HG02610 (cell line): ENCODE results near the gene COL24A1.

Experiments used
- ATAC-seq: cut with Tn5 transposase; IDR thresholded peaks from one replicate; pipeline ENCODE4 v1.9.1; 2021; ENCODE audit warnings: mild to moderate bottlenecking, moderate library complexity; ENCODE audit not compliant: unreplicated experiment

The COL24A1 gene

DNA sequence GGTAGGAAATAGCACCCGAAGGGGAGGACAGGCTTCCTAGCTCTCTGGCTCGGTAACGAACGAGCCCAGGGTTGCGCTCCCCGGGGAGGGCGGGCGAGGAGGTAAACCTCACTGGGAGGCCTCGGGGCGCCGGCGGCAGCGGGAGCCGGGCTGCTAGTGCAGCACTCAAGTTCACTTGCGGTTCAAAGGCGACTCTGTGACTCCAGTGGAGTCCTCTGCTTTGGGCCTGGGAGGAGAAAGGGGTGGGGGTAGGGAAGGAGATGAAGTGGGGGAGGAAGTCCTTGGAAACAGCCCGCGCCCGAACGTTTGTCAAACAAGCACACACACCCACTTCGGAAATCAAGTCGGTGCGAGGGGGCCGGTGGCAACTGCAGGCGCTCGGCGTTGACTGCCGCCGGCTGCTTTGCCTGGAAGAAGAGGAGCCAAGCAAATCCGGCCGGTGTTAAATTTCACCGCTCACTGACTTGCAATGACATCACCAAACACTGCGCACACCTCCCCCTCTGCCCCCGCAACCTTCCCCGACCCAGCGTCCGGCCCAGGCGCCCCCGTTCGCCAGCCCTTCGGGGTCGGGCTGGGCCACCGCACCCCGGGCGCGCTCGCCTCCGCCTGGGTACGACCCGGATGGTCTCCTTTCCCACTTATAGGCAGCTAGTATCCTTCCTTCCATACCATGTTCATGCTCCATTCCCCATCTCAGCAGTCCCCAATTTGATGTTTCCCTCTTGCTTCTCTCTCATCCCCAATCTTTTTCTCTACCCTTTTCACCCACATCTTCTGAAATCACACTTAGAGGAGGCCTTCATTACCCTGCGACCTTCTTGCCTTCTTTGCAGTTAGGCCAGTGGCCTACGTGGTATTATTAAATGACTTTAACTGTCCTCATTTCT lies at the start of gene COL24A1:
TSS of gene COL24A1 (minus strand) at position 207 of the 890 bp plus-strand sequence. CDS start 376 bp downstream, outside the sequence.
- ATAC-seq, result no peak

DNA sequence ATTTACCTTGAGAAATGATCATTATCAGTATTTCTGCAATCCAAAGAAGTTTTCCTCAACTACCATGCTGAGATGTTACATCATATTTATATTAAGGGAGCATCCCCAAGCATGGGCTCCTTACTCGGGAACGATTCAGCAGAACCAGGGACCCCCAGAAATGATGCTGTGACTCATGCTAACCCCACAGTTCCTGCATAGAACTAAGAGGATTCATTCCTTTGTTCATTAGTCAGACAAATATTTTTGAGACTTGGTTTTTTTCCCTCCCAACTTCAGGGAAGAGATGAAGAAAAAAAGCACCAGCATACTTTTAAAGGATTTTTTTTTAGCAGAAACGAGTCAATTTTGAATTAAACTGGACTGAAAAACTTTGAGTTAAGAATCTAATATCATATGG lies 49.2 kb upstream of the COL24A1 start:
- no peak for ATAC-seq

DNA sequence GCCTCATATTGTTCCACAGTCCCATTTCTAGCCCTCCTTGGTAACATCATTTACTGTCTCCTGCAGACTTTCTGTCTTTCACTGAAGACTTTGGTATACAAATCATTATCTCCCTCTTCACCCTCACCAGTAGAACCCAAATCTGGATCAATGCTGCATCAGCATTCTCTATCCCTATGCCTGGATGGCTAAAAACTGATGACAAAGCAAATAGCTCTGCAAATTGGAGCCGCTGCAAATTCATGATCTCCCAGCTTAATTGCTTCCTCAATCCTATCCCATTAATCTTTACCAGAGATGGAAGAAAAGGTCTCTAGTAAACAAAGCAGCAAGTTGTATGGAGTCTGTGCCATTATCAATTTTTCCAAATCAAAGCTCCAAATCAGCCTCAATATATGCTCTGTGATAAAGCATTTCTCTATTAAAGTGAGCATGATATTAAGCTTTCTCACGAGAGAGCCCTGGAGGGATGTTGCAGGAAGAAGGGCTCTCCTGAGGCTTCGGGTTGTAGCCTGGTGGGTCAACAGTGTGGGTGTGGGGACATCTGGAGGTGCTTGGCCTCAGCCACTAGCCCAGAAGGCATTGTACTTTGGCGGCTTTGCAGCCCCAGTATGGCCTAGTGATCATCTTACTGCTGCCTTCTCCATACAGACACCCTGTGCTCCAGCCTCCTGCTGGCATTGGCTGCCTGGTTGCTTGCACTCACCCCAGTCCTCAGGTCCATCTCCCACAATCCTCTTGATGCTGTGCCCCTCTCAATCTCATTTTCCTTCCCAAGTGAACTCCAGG lies 46.2 kb upstream of the COL24A1 start:
- ATAC-seq, result no peak

DNA sequence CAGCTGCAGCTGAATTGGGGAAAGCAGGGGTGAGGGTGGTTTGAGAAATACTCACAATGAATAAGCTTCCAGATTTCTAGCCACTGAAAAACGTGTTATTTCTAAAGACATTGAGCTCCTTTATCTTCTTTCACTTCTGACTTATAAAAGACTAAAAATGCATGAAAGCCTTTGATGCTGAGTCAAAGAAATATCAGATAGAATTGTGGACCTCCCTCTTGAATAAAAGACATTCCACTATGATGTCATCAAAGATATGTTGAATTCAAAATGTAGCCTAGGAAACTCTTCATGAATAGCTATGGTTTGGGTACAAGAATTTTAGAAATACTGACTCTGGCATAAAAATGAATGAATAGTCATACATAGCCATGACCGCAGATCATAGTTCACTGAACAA lies 44.7 kb upstream of the COL24A1 start:
- no peak for ATAC-seq

DNA sequence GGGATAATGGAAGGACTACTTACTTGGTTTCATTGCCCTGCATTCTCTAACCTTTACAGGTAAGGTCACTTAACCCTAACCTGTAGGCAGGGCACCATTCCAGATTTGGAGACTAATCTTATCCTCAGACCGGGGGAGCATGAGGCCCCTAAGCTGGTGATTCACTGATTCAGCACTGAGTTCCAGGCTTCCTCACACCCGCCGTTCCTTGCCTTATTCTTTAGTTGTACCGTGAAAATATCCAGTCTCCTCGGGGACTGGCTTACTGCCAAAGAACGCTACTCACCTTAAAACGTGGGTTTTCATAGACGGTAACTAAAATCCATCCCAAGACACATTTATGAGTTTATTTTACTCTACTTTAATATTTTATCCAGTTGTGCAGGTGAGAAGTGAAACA lies 44.3 kb upstream of the COL24A1 start:
- no peak for ATAC-seq

DNA sequence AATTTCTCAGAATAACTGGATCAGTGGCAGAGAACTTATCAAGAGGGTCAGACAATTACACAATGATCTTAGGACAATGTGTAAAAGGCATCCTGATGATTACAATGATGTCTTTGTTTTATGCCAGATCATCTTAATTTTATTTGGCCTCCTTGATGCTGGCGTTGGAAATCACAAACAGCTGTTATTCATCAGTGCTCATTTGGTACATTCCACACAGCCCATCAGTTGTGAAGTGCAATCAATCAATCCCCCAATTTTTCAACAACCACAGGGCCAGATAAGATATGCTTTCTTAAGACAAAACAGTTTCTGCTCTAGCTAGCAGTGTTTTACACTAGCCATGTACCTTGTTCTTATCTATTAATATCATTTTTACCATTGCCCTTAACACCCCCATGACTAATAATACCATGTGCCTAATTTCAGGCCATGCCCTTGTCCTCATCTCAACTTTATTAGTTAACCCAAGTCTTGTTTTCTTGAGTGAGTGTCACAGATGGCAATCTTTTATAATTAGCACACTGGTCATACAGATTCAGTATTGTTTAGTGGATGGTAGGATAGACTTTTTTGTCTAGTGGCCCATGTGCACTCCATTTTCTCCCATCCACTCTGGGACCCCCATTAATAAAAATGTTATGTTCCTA lies 40.8 kb upstream of the COL24A1 start:
- no peak for ATAC-seq

DNA sequence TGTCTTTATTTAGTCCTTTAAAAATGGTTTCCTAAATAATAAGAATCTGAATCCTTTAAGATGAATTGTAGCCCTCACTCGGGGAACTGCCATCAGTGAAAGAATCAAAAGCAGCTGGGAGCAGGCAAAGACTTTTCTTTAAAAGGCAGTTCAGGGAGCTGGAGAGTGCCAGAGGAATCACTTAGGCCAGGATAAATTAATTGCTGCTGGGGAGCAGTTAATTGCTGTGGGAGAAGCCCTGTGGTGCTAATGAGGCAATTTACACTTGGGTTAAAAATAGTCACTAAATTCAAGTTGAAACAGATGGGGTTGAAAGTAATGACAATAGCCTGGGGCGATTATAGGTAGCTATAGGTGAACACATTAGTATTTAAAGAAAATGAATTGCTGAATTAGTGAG lies 38.7 kb upstream of the COL24A1 start:
- no peak for ATAC-seq

DNA sequence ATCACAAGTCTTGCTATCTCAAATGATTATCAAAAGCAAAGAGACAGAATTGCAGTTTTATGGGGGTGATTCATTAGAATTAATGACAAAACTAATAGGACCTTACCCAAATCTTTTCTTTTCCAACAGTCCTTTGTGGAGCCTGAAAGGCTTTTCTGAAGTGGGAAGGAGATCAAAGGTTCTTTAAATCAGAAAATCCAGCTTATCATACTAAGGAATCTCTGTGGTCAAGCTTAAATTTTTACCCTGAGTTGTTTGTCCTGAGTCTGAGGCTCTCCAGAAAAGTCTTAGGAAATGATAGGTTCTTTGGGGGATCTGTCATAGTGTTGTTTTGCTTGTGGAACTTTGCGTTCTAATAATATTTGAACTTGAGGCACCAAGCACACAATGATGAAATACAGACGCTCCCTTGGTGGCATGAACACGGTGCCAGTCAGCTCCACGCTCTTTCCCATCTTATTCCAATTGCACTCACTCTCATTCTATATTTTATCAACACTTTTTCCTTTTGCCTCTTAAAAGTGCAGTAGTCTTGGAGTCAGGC lies 38.0 kb upstream of the COL24A1 start:
- no peak for ATAC-seq

DNA sequence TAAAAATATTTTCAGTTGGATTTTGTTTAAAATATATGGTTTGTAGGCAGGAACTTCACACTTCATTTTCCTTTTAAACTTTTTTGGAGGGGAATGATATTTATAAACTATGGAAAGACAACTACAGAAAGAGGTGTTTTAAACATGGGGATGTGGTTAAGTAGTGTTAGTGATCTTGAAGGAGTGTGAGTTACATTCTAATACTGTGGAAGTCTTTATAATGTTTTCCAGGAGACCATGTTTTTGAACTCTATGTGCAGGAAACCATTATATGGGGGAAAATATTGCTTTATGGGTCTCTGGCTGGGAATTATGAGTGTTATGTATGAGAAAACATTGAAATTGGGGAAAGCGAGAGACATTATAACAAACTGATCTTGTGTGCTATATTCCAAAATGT lies 35.8 kb upstream of the COL24A1 start:
- no peak for ATAC-seq

DNA sequence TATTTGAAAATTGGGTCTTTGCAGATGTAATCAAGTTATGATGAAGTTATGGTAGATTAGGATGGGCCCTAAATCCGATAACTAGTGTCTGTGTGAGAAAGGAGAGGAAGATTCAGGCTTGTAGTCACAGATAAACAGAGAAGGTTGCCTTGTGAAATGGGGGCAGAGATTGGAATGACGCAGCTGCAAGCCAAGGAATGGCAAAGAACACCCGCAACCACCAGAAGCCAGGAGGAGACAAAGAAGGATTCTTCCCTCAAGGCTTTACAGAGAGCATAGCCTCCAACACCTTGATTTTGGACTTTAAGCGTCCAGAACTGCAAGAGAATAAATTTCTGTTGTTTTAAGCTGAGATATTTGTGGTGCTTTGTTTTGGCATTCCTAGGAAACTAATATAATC lies 35.4 kb upstream of the COL24A1 start:
- ATAC-seq, result no peak

DNA sequence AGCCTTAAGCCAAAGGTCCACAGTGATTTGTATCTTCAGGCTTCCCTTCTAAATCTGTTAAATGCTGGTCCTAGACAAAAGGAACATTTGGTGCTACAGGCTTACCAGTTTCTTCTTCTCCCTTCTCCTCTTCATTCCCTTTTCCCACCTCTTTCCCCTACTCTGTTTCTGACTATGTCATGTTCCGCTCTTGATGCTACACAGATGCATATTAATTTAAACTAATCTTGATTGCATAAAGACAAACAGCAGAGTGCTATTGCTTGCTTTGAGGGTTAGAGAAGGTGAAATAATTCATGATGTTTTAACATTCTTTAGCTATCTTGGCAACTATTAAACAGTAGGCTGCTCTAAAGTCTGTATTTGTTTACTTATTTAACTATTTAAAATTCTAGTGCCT lies 34.3 kb upstream of the COL24A1 start:
- ATAC-seq, result no peak

DNA sequence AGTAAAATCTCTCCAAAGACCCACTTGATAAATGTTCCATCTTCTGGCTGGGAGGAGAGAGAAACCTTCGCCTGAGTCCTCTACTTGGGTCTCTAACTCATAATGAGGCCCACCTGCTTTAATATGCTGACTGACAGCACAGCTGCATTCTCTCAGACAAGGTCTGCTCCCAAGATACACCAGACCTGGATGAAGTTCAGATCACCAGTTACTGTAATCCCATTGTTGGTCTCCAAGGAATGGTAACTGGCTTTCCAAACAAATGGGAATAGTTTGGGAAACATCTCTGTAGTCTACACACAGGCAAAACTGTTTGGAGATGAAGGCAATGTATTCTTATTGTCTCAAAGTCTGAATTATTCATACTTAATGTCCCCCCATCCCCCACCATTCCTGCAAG lies 27.9 kb upstream of the COL24A1 start:
- ATAC-seq, result no peak

DNA sequence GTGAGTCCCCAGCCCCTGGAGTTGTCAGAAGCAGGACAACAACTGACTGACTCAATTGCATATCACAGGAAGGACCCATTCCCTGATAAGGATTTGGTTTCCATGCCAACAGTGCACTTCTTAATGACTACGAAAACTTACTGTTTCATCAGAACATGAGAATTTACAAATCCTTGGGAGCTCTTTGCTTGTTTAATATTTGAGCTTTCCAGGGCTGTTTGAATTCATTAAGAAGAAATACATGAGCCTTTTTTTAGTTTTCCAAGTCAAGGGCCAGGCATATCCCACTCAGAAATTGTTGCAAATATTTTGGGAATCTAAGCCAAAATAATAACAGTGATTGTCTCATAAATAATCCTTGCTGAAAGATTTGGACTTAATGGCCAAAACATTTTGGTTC lies 27.2 kb upstream of the COL24A1 start:
- ATAC-seq, result no peak

DNA sequence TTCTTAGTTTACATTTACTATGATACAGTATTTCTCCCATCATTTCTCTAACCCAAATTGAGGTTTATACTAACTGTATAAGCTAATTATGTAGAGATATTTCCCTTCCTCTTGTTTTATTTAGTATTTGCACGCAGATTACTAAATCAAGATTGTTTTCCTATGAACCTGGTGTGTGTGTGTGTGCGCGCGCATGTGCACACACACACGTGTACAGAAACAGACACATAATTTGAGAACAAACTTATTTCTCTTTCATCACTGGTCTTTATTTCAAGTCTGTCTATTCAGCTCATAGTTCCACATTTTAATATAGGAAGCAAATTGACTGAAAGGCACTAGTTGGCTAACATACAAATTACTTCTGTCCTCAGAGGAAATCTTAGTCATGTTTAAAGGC lies 19.7 kb upstream of the COL24A1 start:
- no peak for ATAC-seq

DNA sequence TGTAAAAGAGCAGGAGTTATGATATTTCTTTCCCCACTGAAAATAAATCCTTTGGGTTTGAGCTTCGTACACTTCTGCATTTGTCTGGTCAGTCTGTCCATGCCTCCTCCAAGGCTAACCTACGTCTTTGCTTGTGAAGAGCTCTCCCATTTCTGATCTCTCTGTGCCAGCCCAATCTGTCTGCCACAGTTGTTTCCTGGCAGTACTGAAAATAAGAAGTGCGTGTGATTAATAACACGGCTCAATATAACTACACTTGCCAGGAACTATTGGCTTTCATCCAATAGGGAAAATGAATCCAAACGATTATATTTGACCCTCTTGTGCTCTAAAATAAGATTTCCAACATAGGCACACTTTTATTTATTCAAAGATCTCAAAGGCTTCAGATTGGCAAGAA lies 19.2 kb upstream of the COL24A1 start:
- ATAC-seq, result no peak

DNA sequence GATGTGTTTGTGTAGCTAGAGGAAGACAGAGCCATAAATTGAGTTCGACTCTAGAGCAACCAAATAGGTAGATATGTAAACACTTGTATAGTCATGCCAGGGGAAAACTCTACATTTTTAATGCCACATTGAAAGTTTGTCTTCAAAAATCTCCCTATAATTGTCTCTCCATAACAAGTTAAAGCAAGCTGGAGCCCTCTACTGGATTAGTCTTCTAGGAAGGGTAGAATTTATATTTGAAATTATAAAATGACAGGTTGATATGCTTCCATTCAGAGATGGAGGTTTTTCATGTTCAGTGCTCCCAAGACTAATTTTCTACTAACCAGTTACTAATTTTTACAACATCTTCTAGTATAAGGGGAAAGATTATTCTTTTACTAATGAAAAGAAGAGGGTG lies 13.1 kb upstream of the COL24A1 start:
- ATAC-seq, result no peak

DNA sequence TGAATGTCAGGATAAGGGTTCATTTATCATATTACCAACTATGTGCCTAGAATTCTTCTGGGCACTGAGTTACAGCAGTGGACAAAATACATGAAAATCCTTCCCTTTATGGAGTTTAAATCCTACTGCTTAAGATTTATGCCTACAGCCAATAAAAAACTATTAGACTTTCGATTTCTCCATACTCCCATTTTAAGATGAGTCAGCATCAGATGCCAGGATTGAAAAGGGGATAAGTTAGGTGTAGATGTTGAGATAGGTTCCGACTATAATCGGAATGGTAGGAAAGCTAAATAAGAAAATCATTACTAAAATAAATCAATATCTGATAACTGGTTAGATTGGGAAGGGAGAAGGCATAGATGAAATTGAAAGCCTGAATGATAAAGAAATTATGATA lies 3.2 kb upstream of the COL24A1 start:
- ATAC-seq, result no peak

DNA sequence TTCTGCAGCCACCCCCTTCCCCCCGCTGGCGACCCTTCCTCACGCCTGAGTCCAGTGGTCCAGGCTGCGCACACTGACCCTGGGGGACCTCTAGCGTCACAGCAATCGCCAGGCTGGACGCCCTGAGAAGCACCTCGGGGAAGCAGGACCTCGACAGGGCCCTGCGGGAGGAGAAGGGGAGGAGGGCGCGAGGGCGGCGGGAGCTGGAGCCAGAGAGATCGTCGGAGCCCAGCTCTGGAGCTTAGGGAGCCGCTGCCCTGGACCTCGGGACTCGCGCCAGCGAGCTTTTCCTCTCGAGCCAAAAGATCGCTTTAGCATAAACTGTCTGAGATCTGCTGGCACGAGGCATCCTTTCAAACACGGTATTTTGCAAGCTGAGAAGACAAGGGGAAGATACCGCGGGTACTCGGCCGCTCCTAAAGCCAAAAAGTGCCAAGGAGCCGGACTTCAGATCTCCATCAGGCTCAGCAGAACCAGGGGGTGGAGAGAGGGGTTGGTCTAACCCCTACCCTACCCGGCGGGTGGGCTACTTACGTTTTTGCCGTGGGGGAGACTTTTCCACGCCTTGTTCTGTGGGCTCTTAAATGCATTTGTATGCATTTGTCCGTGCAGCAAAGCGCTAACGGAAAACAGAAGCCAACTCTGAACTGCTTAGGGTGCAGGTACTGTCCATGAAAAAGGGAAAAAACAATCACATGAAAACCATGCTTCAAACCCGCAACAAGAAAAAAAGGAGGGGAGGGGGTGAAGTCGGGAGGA lies 586 bp downstream of the COL24A1 start:
- ATAC-seq, result no peak

DNA sequence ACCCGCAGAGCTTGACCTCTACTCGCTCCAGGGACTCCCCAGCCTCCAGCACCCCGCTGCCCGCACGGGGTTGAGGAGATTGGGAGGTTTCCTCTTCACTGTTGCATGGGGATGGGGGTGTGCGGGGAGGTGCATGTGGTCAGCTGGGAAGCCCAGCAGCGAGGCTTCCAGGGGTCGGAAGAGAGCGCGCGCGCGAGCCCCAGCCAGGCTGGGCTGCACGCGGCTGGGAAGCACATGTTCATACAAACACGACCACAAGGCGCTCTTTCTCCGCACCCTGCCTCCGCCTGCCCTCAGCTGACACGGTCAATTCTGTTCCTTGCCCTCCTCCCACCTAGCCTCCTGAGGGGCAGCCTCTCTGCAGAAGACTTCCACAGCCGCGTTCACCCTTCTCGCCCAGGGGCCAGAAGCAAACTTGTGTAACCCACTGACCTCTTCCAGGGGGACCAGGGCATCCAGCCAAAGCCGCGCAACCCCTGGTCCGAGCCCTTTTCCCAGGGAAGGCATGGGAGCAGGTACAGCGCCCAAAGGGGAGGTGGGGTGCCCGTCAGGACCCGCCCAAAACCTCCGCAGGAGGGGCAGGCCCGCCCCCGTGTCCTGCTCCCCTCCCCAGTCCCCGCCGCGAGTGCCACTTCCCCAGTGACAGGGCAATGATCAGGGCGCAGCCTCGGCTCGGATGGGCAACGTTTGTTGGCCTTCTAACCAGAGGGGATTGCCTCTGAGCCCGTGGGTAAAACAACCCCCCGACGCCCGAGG lies 1.3 kb downstream of the COL24A1 start:
- ATAC-seq, result no peak

DNA sequence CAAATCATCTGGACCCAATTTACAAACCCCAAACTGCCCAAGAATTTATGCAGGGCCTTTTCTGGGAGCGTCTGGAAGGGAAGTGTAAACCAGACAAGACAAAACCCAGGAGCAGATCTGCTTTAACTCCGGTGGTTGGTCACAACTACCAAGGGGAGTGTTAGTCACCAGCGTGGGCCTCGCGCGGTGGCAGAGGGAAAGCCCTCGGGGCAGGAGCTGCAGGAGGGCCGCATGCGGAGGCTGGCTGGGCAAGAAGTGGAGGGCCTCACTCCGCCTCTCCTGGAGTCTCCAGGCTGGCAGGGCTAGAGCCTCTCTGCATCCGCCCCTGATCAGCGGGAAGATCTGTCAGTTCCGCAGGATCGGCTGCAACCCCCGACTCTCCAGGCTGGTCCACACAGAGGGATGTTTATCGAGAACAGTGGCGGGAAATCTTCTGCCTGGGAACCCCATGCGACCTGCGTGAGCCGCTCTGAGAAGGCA lies 2.0 kb downstream of the COL24A1 start:
- no peak for ATAC-seq
